ENCODE measurements around the gene ALS2CL.

- no peak for TF ChIP-seq CTCF (IDR thresholded peaks at IDR 0.05; ENCODE audit: borderline replicate concordance, extremely low read depth, low read length, poor library complexity, severe bottlenecking)
- TF ChIP-seq EZH2 (IDR thresholded peaks at IDR 0.05; ENCODE audit: borderline replicate concordance, low read depth, low read length, severe bottlenecking), result no peak
These were observed 7.3 kb upstream of the ALS2CL start for GRCh38 chr3:46700772-46701171.
